ENCODE measurements around the gene APPBP2. TPM values are rescaled to one million over a fixed set of nuclear protein-coding genes. Genes with fewer than 3 reads are reported as not detected.

APPBP2 gene
- total and polyA plus RNA-seq, 2 donors (not counting 3 experiments of a cell fraction or from before 2014, with no cell fraction given), result 8.4 to 49.1 TPM

DNA sequence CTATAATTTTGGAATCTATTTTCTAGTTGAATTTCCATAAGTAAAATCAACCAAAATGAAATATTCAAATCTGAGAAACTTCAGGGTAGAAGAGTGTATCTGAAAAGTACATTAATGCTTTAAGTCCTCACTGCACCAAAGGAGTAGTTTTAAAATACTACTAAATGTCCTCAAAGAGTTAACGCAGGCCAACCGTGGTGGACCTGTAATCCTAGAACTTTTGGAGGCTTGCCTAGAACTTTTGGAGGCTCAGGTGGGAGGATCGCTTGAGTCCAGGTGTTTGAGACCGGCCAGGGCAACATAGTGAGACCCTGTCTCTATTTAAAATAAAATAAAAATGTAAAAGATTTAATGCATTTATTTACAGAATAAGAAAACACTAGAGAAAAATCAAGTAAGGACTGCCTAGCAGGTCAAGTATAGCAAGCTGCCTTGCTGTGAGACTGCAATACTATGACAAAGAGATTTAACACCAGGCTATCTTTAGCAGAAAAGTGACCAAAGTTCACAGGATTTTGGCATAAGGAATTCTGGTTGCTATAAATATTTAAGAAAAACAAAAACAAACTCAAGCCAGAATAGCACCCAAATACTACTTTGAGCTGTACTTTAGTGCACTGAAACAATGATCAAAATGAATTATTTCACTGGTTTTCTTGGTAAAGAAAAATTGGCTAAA, 62.7 kb downstream of the APPBP2 start:
- no peak overlapping the region for H3K4me3 ChIP-seq (replicated peaks in 1 of 3; ENCODE audit: insufficient read depth in 1 of 3, low read depth in 1 of 3, low read length in 3 of 3)
- H3K27me3 ChIP-seq (ENCODE audit: control insufficient read depth in 2 of 2, insufficient read depth in 2 of 2, low read length in 2 of 2), result no peaks in the 10 kb centered on the region
- no peaks in the 10 kb centered on the region for H3K79me2 ChIP-seq (ENCODE audit: control insufficient read depth, insufficient read depth, low read length)
- no peak overlapping the region for H3K27ac ChIP-seq (ENCODE audit: insufficient read depth, low read depth, low read length)
- FAIRE-seq (no peak), DNase-seq (ENCODE audit: low read depth, low spot score) (no peak)
- no peak overlapping the region for H3K9ac ChIP-seq (replicated peaks; ENCODE audit: extremely low read depth, insufficient read depth, low read length)
- CTCF ChIA-PET, result no interaction called here
- intact Hi-C loops (cut with micrococcal nuclease) (no loop called here), dilution Hi-C loops (cut with MboI; ENCODE audit: extremely low pct_ligation_motif_present, low sequenced_read_pairs) (no loop called here)
- no peaks in the 10 kb centered on the region for H3K9me1 ChIP-seq (replicated peaks; ENCODE audit: control insufficient read depth, extremely low read depth, insufficient read depth, low read length)
- TF ChIP-seq EZH2 (IDR thresholded peaks at IDR 0.05; ENCODE audit: borderline replicate concordance, low read depth, low read length, severe bottlenecking), result no peak
- TF ChIP-seq, protein P1, sequence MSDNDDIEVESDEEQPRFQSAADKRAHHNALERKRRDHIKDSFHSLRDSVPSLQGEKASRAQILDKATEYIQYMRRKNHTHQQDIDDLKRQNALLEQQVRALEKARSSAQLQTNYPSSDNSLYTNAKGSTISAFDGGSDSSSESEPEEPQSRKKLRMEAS (IDR thresholded peaks at IDR 0.05; ENCODE audit: insufficient read depth, insufficient read length), result no peak
- no peaks in the 10 kb centered on the region for H4K20me1 ChIP-seq (replicated peaks; ENCODE audit: control insufficient read depth, extremely low read depth, insufficient read depth, low read length)
- peaks cover 8 to 17% of the 10 kb centered on the region in 2 experiments for H3K36me3 ChIP-seq (ENCODE audit: control insufficient read depth in 2 of 2, extremely low read depth in 1 of 2, insufficient read depth in 2 of 2, low read length in 2 of 2)
- POLR2A ChIA-PET, result no interaction called here
- H3K4me2 ChIP-seq (ENCODE audit: insufficient read depth, low read length), result no peak overlapping the region
- no TSS peak for BruUV-seq (replicated peaks)
- H3K9me3 ChIP-seq (replicated peaks; ENCODE audit: control insufficient read depth, insufficient read depth, low read length), result no peaks in the 10 kb centered on the region
- peaks cover 9% of the 10 kb centered on the region for H3K4me1 ChIP-seq (ENCODE audit: control insufficient read depth, extremely low read depth, insufficient read depth, low read length)
- no peak overlapping the region for H2AFZ ChIP-seq (ENCODE audit: low read depth, low read length)

- ChIA-PET CTCF (no interaction called here), POLR2A (no interaction called here)
- no peak for TF ChIP-seq JUN (IDR thresholded peaks at IDR 0.05; ENCODE audit: borderline replicate concordance, insufficient read depth, insufficient read length, low read depth)
- TF ChIP-seq, protein P2, sequence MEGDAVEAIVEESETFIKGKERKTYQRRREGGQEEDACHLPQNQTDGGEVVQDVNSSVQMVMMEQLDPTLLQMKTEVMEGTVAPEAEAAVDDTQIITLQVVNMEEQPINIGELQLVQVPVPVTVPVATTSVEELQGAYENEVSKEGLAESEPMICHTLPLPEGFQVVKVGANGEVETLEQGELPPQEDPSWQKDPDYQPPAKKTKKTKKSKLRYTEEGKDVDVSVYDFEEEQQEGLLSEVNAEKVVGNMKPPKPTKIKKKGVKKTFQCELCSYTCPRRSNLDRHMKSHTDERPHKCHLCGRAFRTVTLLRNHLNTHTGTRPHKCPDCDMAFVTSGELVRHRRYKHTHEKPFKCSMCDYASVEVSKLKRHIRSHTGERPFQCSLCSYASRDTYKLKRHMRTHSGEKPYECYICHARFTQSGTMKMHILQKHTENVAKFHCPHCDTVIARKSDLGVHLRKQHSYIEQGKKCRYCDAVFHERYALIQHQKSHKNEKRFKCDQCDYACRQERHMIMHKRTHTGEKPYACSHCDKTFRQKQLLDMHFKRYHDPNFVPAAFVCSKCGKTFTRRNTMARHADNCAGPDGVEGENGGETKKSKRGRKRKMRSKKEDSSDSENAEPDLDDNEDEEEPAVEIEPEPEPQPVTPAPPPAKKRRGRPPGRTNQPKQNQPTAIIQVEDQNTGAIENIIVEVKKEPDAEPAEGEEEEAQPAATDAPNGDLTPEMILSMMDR (IDR thresholded peaks at IDR 0.05; ENCODE audit: extremely low read depth in 1 of 2, insufficient read depth in 1 of 2, low read depth in 1 of 2, low read length in 2 of 2), result no peak
- no peak for TF ChIP-seq GATA2 (IDR thresholded peaks at IDR 0.05; ENCODE audit: insufficient read depth, insufficient read length, low read depth, low read length)
- TF ChIP-seq, protein P1 (IDR thresholded peaks at IDR 0.05; ENCODE audit: insufficient read depth, insufficient read length), result no peak
- no peak for TF ChIP-seq MYC (IDR thresholded peaks at IDR 0.05; ENCODE audit: low read depth, low read length)
- TF ChIP-seq POLR2AphosphoS5 (IDR thresholded peaks at IDR 0.05; ENCODE audit: insufficient read depth, low read depth, low read length), result no peak
- TF ChIP-seq POLR2A (IDR thresholded peaks at IDR 0.05; ENCODE audit: low read depth, low read length), result no peak
- TF ChIP-seq FOS (IDR thresholded peaks at IDR 0.05; ENCODE audit: borderline replicate concordance, insufficient read depth, low read length), result no peak
- TF ChIP-seq EZH2 (IDR thresholded peaks at IDR 0.05; ENCODE audit: borderline replicate concordance, low read depth, low read length, severe bottlenecking), result no peak
- peaks cover 8 to 19% of the 10 kb centered on the region in 2 experiments for H3K36me3 ChIP-seq (ENCODE audit: control insufficient read depth in 2 of 2, extremely low read depth in 1 of 2, insufficient read depth in 2 of 2, low read length in 2 of 2)
- FAIRE-seq (no peak), DNase-seq (ENCODE audit: low read depth, low spot score) (no peak)
- H3K27ac ChIP-seq (ENCODE audit: insufficient read depth, low read depth, low read length), result no peak overlapping the region
- H2AFZ ChIP-seq (ENCODE audit: low read depth, low read length), result no peak overlapping the region
- no peak overlapping the region for H3K4me2 ChIP-seq (ENCODE audit: insufficient read depth, low read length)
- H3K27me3 ChIP-seq (ENCODE audit: control insufficient read depth in 2 of 2, insufficient read depth in 2 of 2, low read length in 2 of 2), result no peaks in the 10 kb centered on the region
- dilution Hi-C loops (cut with MboI; ENCODE audit: extremely low pct_ligation_motif_present, low sequenced_read_pairs) (no loop called here), intact Hi-C loops (cut with micrococcal nuclease) (no loop called here)
- H3K9me3 ChIP-seq (replicated peaks; ENCODE audit: control insufficient read depth, insufficient read depth, low read length), result no peaks in the 10 kb centered on the region
- no TSS peak for BruUV-seq (replicated peaks)
- H4K20me1 ChIP-seq (replicated peaks; ENCODE audit: control insufficient read depth, extremely low read depth, insufficient read depth, low read length), result no peaks in the 10 kb centered on the region
- no peaks in the 10 kb centered on the region for H3K79me2 ChIP-seq (ENCODE audit: control insufficient read depth, insufficient read depth, low read length)
- no peak overlapping the region for H3K4me3 ChIP-seq (replicated peaks in 1 of 3; ENCODE audit: insufficient read depth in 1 of 3, low read depth in 1 of 3, low read length in 3 of 3)
- no peaks in the 10 kb centered on the region for H3K9me1 ChIP-seq (replicated peaks; ENCODE audit: control insufficient read depth, extremely low read depth, insufficient read depth, low read length)
- no peak overlapping the region for H3K9ac ChIP-seq (replicated peaks; ENCODE audit: extremely low read depth, insufficient read depth, low read length)
- H3K4me1 ChIP-seq (ENCODE audit: control insufficient read depth, extremely low read depth, insufficient read depth, low read length), result no peaks in the 10 kb centered on the region
These were observed 64.5 kb downstream of the APPBP2 start for GRCh38 chr17:60461584-60461983.
